ENCODE measurements around the gene PLXNA4.

The PLXNA4 gene

DNA sequence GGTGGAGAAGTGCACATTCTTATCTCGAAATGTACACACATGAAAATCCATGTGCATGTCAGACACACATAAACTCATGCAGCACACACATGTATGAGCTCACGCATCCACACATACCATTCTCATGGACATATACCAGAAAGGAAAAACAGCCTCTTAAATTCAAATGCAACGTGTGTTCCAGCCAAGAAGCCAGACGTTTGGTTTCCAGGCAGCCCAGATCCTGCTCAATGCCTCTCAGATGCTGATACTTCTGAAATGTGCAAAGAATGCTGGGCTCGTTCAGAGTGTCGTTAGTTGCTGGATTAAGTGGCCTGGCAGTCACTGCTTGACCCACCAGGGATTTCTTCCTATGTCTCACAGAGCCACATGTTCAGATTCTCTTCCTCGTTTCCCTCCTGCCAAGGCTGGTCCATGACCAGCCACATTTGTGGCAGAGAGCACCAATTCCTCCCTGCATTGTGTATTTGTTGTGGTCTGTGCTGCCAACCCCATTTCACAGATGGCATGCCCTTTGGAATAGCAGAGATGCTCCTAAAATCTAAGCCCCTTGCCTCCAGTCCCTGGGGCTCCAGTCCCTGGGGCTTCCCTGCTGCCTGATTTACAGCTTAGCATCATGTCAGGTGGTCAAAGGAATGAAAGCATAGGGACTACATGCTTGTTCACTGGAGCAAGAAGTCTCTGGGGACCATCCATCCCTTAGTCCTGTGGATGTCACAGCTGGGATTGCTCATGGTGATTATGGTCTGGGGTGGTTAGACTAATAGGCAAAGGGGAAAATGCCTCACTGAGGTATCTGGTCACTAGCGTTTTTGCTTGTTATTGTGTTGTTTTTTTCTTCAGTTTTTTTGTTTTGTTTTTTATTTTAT lies 426.6 kb downstream of the PLXNA4 start:
- intact Hi-C loops (cut with DNase I), result loop anchor here (10.0 kb wide), 1 partner anchor 205 kb away; no protein-coding TSS in a partner anchor
- DNase-seq, result peak in 1 of 10 donors; percentile 51

DNA sequence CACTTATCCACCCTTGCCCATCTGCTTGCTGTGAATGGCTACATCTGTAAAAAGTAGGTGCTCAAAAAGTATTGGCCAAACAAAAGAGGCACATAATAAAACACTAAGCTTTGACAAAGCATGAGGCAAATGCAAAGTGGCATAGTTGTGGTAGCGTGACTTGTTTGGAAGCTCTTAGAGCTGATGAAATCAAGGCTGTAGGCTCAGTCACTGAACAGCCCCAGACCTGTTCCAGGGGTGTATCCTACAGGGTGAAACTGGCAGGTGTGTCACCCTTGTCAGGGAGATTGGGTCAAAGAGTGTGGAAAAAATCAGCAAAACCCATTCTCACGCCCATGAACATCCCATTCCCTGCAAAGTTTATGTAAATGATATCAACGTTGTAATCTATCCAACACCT lies 427.4 kb downstream of the PLXNA4 start:
- peak in 1 of 10 donors; percentile 4 for DNase-seq
- intact Hi-C loops (cut with DNase I), result no loop called here

DNA sequence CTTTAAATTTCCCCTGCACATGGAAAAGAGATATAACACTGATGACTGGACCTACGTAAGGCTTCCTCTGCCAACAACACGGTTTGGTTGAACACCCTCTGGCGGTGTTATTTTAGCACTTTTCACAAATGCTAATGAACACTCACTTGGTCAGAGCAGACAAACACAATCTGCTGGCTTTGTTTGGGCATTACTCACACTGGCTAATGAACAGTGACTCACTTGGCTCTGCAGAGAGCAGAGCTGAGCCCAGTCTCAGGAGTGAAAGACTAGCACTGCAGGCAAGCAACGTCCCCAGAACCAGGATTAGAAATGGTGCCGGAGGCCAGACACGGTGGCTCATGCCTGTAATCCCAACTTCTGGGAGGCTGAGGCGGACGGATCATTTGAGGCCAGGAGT lies 430.8 kb downstream of the PLXNA4 start:
- peak; percentile 15 to 93 (median 56) for DNase-seq
- intact Hi-C loops (cut with DNase I), result no loop called here

GRCh38 chr7:132145063-132145462 lies 431.2 kb downstream of the PLXNA4 start:
- intact Hi-C loops (cut with DNase I), result no loop called here
- DNase-seq, result peak in 1 of 10 donors; percentile 17

DNA sequence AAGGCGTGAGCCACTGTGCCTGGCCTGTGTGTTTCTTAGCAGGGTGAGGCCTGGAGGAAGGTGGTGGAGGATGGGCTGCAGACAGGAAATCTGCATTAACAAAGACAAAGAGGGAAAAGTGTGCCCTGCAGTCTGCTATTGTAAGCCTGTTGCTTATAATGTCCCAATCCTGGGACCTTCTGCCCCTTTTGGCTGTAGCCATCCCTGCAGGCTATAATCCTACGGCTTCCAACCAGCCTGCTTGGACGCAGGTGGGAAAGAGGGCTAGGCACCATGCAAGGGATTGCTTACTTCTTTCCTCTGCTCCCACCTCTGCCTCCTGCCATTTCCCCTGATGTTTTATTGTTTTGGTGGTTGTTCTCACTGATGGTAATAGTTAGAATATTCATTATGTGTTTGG lies 434.3 kb downstream of the PLXNA4 start:
- peak in 1 of 10 donors; percentile 15 for DNase-seq
- intact Hi-C loops (cut with DNase I), result no loop called here

DNA sequence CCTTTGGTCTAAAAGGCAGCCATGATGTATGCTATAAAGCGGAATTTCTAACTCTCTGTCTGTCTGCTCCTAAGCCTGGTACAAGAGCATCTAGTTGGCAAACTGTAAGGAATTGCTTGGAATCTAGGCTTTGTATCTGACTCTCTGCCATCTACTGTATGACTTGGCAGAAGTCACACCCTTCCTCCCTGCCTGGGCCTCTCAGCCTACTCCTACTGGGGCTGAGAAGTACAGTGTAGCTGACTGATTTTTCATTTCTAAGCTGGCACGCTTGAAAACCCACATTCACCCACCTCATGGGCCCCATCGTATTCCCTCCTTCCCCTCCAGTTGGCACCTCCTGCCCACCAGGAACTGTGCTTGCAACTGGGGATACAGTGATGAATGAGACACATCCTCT lies 435.2 kb downstream of the PLXNA4 start:
- DNase-seq, result peak in 6 of 10 donors; percentile 21 to 90 (median 66)
- intact Hi-C loops (cut with DNase I), result no loop called here

GRCh38 chr7:132140341-132140740 lies 435.9 kb downstream of the PLXNA4 start:
- DNase-seq, result peak in 1 of 10 donors; percentile 67
- intact Hi-C loops (cut with DNase I), result no loop called here

DNA sequence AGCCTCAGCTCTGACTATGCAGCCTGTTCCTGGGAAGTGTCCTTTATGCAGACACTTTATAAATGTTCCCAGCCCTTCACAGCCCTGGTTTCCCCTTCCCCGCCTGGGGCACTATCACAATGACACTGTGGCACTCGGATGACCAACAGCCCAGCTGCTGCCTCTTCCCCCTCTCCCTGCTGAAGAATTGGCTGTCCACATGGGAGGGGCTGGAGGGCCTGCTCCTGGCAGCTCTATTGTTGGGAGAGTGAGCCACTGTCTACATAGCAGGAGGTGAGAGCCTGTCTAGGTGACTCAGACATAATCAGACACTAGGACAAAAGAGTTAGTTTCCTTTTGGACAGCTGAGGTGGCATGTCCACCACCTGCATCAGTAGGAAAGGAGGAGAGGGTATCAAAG lies 437.5 kb downstream of the PLXNA4 start:
- DNase-seq, result peak in 2 of 10 donors; percentile 27 to 51
- intact Hi-C loops (cut with DNase I), result no loop called here

- DNase-seq, result peak in 1 of 10 donors; percentile 27
- intact Hi-C loops (cut with DNase I), result no loop called here
These were observed 438.6 kb downstream of the PLXNA4 start for GRCh38 chr7:132137681-132138080.

GRCh38 chr7:132135746-132136385 lies 440.4 kb downstream of the PLXNA4 start:
- intact Hi-C loops (cut with DNase I), result no loop called here
- DNase-seq, result peak in 2 of 10 donors; percentile 12 to 26

DNA sequence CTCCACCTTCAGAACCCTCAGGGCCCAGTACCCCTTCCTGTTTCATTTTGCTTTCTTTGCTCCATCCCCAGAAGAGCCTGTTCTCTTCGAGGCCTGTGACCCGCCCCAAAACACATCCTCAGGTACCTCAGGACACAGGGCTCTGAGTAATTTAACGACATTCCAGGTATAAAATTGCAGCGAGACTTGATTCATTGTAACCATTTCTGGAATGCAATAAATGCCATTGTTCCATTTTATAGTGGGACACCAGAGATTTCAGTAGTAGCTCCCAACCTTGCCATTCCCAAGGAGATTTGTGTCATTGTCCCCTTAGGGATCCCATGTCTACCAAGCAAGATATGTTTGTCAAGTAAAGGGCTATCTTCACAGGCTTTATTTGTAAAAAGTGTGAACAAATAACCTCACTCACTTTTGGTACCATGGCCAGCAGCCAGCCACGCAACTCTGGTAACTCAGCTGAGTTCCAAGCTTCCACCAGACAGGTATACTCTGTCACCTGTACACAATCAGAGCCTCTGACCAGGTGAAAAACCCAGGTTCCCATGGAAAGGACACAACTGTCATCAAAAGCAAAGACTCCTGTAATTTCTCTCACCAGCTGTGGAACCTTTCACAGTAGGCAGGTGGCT lies 441.3 kb downstream of the PLXNA4 start:
- intact Hi-C loops (cut with DNase I), result no loop called here
- DNase-seq, result peak in 1 of 10 donors; percentile 15

- intact Hi-C loops (cut with DNase I), result no loop called here
- DNase-seq, result no peak
These were observed 442.8 kb downstream of the PLXNA4 start for GRCh38 chr7:132133501-132133900.

- no peak for DNase-seq
- intact Hi-C loops (cut with DNase I), result no loop called here
These were observed 445.1 kb downstream of the PLXNA4 start for GRCh38 chr7:132131196-132131595.

DNA sequence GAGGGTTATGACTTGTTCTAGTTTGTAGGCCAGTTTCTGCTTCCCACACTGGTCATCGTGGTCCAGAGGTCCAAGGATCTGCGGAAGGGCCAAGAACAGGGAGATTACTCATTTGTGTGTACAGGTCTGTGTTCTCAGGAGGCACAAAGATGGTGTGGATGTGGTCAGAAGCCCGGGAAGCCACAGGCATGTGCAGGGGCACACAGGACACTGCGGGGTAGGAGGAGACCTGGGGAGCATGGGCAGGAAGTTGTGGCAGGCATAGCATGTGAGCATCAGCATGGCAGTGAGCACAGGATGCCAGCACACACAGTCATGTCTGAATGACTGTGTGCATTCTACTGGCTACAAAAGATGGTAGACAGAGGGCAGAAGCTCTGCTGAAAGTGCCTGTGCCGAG lies 445.8 kb downstream of the PLXNA4 start:
- DNase-seq, result no peak
- intact Hi-C loops (cut with DNase I), result no loop called here

GRCh38 chr7:132125872-132126595 lies 450.2 kb downstream of the PLXNA4 start:
- intact Hi-C loops (cut with DNase I), result no loop called here
- DNase-seq, result peak in 1 of 10 donors; percentile 67

GRCh38 chr7:132125096-132125495 lies 451.2 kb downstream of the PLXNA4 start:
- DNase-seq, result peak in 1 of 10 donors; percentile 40
- intact Hi-C loops (cut with DNase I), result no loop called here

GRCh38 chr7:132124575-132124974 lies 451.7 kb downstream of the PLXNA4 start:
- intact Hi-C loops (cut with DNase I), result no loop called here

GRCh38 chr7:132123773-132124172 lies 452.5 kb downstream of the PLXNA4 start:
- intact Hi-C loops (cut with DNase I), result no loop called here
- peak in 1 of 10 donors; percentile 53 for DNase-seq

More at GRCh38 chr7:132124575-132124974, 451.7 kb downstream of the PLXNA4 start:
- no peak for DNase-seq

DNA sequence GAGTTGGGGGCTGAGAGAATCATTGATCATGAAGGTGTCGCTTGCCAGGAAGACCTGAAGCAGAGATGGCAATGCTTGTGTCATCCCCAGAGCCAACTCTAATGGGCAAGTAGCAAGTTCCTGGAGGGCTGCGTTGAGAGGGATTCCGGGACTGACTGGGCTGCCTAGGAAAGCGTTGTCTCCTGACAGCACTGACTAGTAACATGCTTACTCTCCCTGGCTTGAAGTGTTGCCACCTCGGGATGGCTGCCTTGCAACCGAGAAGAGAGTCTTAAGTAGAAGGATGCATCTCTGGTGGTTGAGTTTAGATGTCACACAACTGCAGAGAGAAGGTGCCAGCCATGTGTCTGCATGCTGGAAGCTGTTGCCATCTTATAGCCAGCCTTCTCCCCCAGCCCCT lies 453.4 kb downstream of the PLXNA4 start:
- intact Hi-C loops (cut with DNase I), result no loop called here
- peak in 1 of 10 donors; percentile 65 for DNase-seq

DNA sequence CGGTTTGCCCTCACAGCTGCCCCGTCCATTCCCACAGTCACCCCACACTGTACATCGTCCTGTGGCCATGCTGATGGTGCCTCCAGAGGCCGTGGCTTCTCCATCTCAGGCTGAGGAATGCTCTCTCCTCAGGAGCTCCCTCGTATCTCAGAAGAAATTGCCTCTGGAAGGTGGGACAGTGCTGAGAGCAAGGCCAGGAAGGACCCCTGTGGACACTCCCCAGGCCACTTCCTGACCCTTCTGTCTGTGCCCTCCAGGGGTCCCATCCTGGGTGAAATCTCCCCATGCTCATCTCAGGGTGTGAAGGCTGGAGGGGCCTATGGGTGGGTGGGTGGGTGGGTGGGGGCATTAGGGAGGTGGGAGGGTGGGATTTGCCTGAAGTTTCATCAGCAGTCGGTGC lies 454.3 kb downstream of the PLXNA4 start:
- DNase-seq, result peak in 1 of 10 donors; percentile 29
- intact Hi-C loops (cut with DNase I), result no loop called here

Data from posterior cingulate gyrus (tissue), 11 donors.